NK-92 treated with Interleukin-12 subunit alpha and Interleukin-12 subunit beta, amount 100 ng/mL, for 24 hours (cell line): ENCODE measurements around the gene ADARB2.

Experiments used
- DNase-seq: peaks from one replicate; lab custom pipeline; 2025; lab: John Stamatoyannopoulos, UW

Gene ADARB2

GRCh38 chr10:1685699-1686490 is 51.4 kb downstream of the ADARB2 start:
- DNase-seq: no peak

GRCh38 chr10:1684991-1685390 is 52.3 kb downstream of the ADARB2 start:
- DNase-seq: no peak

- DNase-seq: no peak
These were observed 53.7 kb downstream of the ADARB2 start for GRCh38 chr10:1683649-1684048.

GRCh38 chr10:1679821-1680650 is 57.3 kb downstream of the ADARB2 start:
- no peak for DNase-seq

GRCh38 chr10:1678084-1678483 is 59.2 kb downstream of the ADARB2 start:
- no peak for DNase-seq

- DNase-seq: no peak
These were observed 59.9 kb downstream of the ADARB2 start for GRCh38 chr10:1677307-1677939.

- DNase-seq: no peak
These were observed 62.8 kb downstream of the ADARB2 start for GRCh38 chr10:1674501-1674900.

- DNase-seq: no peak
These were observed 63.6 kb downstream of the ADARB2 start for GRCh38 chr10:1673568-1674345.

GRCh38 chr10:1672001-1672781 is 65.1 kb downstream of the ADARB2 start:
- no peak for DNase-seq

GRCh38 chr10:1671366-1672000 is 65.8 kb downstream of the ADARB2 start:
- no peak for DNase-seq

GRCh38 chr10:1670541-1671365 is 66.6 kb downstream of the ADARB2 start:
- DNase-seq: no peak

GRCh38 chr10:1669433-1669832 is 67.9 kb downstream of the ADARB2 start:
- no peak for DNase-seq

- DNase-seq: no peak
These were observed 68.9 kb downstream of the ADARB2 start for GRCh38 chr10:1668399-1668798.

- DNase-seq: no peak
These were observed 69.9 kb downstream of the ADARB2 start for GRCh38 chr10:1667392-1667791.

GRCh38 chr10:1666147-1666546 is 71.2 kb downstream of the ADARB2 start:
- DNase-seq: no peak

- no peak for DNase-seq
These were observed 71.6 kb downstream of the ADARB2 start for GRCh38 chr10:1665681-1666080.

- DNase-seq: no peak
These were observed 72.2 kb downstream of the ADARB2 start for GRCh38 chr10:1665021-1665661.

GRCh38 chr10:1664333-1664964 is 72.9 kb downstream of the ADARB2 start:
- no peak for DNase-seq

GRCh38 chr10:1663226-1663625 is 74.1 kb downstream of the ADARB2 start:
- no peak for DNase-seq
